Esophagus muscularis mucosa (tissue), 4 donors: ENCODE results near the gene GAD2.

Experiments
- EP300 ChIP-seq: sonication (generic); formaldehyde crosslinking; IDR thresholded peaks from one replicate; pipeline ENCODE4 v1.6.1; 2017; ENCODE audit warnings: antibody characterized with exemption
- POLR2A ChIP-seq: fragments of 450-650 bp; IDR thresholded peaks from one replicate; pipeline ENCODE4 v1.6.1; 2017; ENCODE audit warnings: antibody characterized with exemption, moderate library complexity, mild to moderate bottlenecking, low read depth
- POLR2AphosphoS5 ChIP-seq, 2 donors: sonication (generic); formaldehyde crosslinking; IDR thresholded peaks; one replicate each; pipeline ENCODE4 v1.6.1; 2017; ENCODE audit warnings: antibody characterized with exemption in 2 of 2
- TF ChIP-seq, protein P1 (sequence below), 3 experiments: fragments of 200-600 bp in 2 of 3; fragments of 450-650 bp in 1 of 3; sonication (generic) in 2 of 3; IDR thresholded peaks; one replicate each; pipeline ENCODE4 v1.5.1; 2017 to 2019; ENCODE audit warnings: antibody characterized with exemption in 3 of 3, mild to moderate bottlenecking in 2 of 3, moderate library complexity in 1 of 3

DNA sequence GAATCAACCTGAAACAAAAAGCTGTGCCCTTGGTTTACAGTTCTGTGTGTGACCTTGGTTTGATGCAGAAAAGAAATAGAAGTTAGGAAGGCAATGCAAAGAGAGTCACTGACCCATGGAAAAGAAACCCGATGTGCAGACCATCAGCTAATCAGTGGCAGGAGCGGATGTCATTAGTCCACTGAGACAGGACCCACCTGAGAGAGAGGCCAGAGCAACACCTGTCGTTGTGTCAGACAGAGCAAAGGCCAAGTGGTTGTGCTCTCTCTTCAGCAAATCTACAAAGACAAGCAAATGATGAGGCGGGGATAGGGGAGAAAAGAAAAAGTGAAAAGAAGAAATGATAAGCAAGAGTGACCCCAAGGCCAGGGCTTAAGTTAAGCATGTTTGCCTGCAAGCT, 8.7 kb downstream of the GAD2 start:
- TF ChIP-seq, protein P1, sequence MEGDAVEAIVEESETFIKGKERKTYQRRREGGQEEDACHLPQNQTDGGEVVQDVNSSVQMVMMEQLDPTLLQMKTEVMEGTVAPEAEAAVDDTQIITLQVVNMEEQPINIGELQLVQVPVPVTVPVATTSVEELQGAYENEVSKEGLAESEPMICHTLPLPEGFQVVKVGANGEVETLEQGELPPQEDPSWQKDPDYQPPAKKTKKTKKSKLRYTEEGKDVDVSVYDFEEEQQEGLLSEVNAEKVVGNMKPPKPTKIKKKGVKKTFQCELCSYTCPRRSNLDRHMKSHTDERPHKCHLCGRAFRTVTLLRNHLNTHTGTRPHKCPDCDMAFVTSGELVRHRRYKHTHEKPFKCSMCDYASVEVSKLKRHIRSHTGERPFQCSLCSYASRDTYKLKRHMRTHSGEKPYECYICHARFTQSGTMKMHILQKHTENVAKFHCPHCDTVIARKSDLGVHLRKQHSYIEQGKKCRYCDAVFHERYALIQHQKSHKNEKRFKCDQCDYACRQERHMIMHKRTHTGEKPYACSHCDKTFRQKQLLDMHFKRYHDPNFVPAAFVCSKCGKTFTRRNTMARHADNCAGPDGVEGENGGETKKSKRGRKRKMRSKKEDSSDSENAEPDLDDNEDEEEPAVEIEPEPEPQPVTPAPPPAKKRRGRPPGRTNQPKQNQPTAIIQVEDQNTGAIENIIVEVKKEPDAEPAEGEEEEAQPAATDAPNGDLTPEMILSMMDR (IDR thresholded peaks at IDR 0.05): no peak
- TF ChIP-seq EP300 (no peak), POLR2AphosphoS5 (IDR thresholded peaks at IDR 0.05) (no peak), POLR2A (no peak)
